HUES64 (cell line): Measurements from ENCODE around the gene PTP4A1.
"Not testable (repeated sequence)": the region's sequence is repeated elsewhere in the genome, so short reads cannot be mapped to it uniquely, and the experiment has no call there.

ENCODE experiments used
- H3K27ac ChIP-seq: 2 replicates; pipeline ENCODE4 v1.7.0; 2013; ENCODE audit warnings: low read depth, low read length, inconsistent platforms
- H3K27me3 ChIP-seq: 2 replicates; pipeline ENCODE4 v1.6.1; 2013; ENCODE audit warnings: mild to moderate bottlenecking, low read length; ENCODE audit not compliant: insufficient read depth
- H3K36me3 ChIP-seq: 2 replicates; pipeline ENCODE4 v1.6.1; 2013; ENCODE audit warnings: mild to moderate bottlenecking, low read length; ENCODE audit not compliant: insufficient read depth
- H3K4me1 ChIP-seq: 2 replicates; pipeline ENCODE4 v1.6.1; 2013; ENCODE audit warnings: mild to moderate bottlenecking, low read length, moderate library complexity; ENCODE audit not compliant: insufficient read depth
- H3K4me3 ChIP-seq: 2 replicates; pipeline ENCODE4 v1.5.1; 2013; ENCODE audit warnings: mild to moderate bottlenecking, low read length, moderate library complexity
- H3K9ac ChIP-seq: 2 replicates; pipeline ENCODE4 v1.6.1; 2013; ENCODE audit warnings: mild to moderate bottlenecking, low read depth, low read length
- H3K9me3 ChIP-seq: 2 replicates; pipeline ENCODE4 v1.6.1; 2013; ENCODE audit warnings: low read depth, low read length; ENCODE audit not compliant: insufficient read depth
- WGBS: fragments of 150-250, 120-280 bp; methylation state at CpG from one replicate; pipeline ENCODE4 v1.1.7; 2013; ENCODE audit warnings: missing lambda C conversion rate; 5-methylcytosine and 5-hydroxymethylcytosine counted together

The PTP4A1 gene

DNA sequence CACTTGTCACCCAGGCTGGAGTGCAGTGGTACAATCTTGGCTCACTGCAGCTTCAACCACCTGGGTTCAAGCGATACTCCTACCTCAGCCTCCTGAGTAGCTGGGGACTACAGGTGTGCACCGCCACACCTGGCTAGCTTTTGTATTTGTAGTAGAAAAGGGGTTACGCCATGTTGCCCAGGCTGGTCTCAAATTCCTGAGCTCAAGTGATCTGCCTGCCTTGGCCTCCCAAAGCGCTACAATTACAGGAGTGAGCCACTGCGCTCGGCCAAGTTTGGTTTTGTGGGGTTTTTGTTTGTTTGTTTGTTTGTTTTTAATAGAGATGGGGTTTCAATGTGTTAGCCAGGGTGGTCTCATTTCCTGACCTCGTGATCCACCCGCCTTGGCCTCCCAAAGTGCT, 12.3 kb downstream of the PTP4A1 start:
- no peaks in the 10 kb centered on the region for H3K27me3 ChIP-seq
- H3K4me3 ChIP-seq = no peak overlapping the region
- 96% methylated on average over 8 of the region's 8 CpGs for WGBS
- no peaks in the 10 kb centered on the region for H3K9me3 ChIP-seq
- no peak overlapping the region for H3K27ac ChIP-seq
- peaks cover 1% of the 10 kb centered on the region; the same call in 1 of the 2 replicates for H3K4me1 ChIP-seq
- no peak overlapping the region for H3K9ac ChIP-seq
- peaks cover 37% of the 10 kb centered on the region for H3K36me3 ChIP-seq

DNA sequence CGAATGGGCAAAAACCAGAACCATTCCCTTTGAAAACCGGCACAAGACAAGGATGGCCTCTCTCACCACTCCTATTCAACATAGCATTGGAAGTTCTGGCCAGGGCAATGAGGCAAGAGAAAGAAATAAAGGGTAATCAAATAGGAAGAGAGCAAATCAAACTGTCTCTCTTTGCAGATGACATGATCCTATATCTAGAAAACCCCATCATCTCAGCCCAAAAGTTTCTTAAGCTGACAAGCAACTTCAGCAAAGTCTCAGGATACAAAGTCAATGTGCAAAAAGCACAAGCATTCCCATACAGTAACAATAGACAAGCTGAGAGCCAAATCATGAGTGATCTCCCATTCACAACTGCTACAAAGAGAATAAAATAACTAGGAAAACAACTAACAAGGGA, 13.4 kb downstream of the PTP4A1 start:
- 87% methylated on average over 2 of the region's 2 CpGs for WGBS
- H3K36me3 ChIP-seq = peaks cover 26% of the 10 kb centered on the region

DNA sequence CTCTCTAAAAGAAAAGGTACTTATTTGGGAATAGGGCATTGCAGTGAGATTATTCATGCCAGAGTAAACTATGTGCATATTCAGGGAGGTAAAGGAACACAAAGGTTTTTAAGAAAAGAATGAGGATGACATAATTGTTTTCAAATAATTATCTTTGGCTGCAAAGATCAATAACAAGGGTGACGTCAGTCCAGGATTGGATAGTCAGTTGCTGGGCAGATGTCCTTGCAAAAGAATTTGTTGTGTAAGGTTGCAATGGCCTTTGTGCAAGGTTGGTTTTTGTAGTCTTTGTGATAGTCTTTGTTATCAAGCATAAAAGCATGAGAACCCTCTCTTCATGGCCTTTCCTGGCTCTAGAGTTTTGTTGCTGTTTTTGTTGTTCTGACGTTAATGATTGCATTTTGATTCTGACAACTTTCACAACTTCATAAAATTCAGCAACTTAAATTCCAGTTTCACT, 17.7 kb downstream of the PTP4A1 start:
- Histone ChIP-seq H3K4me3 (no peak overlapping the region), H3K9me3 (no peaks in the 10 kb centered on the region), H3K27me3 (no peaks in the 10 kb centered on the region), H3K4me1 (peaks cover 12% of the 10 kb centered on the region; the same call in 1 of the 2 replicates), H3K27ac (peak overlapping the region; percentile 42; the same call in 1 of the 2 replicates), H3K9ac (no peak overlapping the region), H3K36me3 (no peaks in the 10 kb centered on the region)
- WGBS = 68% methylated on average over 1 of the region's 2 CpGs

More for the DNA sequence above, 13.4 kb downstream of the PTP4A1 start:
- not testable (repeated sequence) for H3K9me3 ChIP-seq, H3K27me3 ChIP-seq, H3K9ac ChIP-seq, H3K27ac ChIP-seq, H3K4me3 ChIP-seq
- H3K4me1 ChIP-seq = peaks cover 12% of the 10 kb centered on the region; the same call in 1 of the 2 replicates

DNA sequence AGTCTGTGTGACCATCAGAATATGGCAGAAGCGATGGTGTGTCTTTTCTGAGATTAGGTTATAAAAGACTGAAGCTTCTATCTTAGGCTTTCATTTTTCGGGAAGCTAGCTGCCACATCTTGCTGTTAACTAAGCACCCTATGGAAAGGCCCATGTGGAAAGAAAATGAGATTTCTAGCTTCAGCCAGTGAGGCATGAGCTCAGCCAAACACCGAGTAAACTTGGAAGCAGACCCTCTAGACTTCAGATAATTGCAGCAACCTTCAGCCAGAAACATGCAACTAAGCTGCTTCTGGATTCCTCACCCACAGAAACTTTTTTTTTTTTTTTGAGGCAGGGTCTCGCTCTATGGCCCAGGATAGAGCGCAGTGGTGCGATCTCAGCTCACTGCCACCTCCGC, 20.6 kb downstream of the PTP4A1 start:
- WGBS = 95% methylated on average over 7 of the region's 7 CpGs
- H3K9ac ChIP-seq = no peak overlapping the region
- H3K4me3 ChIP-seq = no peak overlapping the region
- H3K9me3 ChIP-seq = no peaks in the 10 kb centered on the region
- H3K27me3 ChIP-seq = no peaks in the 10 kb centered on the region
- peaks cover 16% of the 10 kb centered on the region for H3K4me1 ChIP-seq
- no peaks in the 10 kb centered on the region for H3K36me3 ChIP-seq
- no peak overlapping the region for H3K27ac ChIP-seq

DNA sequence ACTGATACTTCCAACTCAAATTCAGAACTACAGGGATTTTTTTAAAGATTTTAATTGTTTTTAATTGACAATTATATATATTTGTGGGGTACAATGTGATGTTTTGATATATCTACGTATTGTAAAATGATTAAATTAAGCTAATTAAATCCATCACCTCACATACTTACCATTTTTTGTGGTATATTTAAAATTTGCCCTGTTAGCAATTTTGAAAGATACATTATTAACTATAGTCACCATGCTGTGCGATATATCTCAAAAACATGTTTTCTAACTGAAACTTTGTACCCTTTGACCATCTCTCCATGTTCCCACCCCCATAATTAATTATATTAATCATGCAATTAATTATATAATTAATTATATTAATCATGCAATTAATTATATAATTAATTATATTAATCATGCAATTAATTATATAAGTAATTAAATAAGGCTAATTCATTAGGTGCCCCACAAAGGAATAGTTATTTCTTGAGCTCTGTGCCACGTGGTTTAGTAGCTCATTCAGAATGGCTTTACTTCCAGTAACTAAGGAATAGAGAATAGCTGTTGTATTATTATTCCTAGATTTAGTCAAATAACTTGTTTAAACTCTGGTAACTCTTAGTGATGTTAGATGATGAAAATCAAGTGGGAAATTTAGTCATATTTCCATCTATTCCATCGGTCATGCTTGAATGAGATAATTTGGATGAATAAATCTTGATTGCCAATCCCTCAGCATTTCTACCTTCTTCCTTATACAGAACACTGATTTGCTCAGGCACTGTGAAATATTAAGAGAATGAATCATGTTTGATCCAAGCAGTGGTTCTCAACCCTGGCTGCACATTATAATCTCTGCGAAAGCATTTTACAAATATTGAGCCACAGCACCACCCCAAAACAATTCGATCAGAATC, 25.1 kb downstream of the PTP4A1 start:
- WGBS = 52% methylated on average over 4 of the region's 6 CpGs
- Histone ChIP-seq H3K36me3 (no peaks in the 10 kb centered on the region), H3K9ac (peak overlapping the region; percentile 69; the same call in 1 of the 2 replicates), H3K4me3 (peak overlapping the region; percentile 65), H3K9me3 (no peaks in the 10 kb centered on the region), H3K4me1 (peaks cover 4% of the 10 kb centered on the region), H3K27me3 (no peaks in the 10 kb centered on the region), H3K27ac (no peak overlapping the region)

DNA sequence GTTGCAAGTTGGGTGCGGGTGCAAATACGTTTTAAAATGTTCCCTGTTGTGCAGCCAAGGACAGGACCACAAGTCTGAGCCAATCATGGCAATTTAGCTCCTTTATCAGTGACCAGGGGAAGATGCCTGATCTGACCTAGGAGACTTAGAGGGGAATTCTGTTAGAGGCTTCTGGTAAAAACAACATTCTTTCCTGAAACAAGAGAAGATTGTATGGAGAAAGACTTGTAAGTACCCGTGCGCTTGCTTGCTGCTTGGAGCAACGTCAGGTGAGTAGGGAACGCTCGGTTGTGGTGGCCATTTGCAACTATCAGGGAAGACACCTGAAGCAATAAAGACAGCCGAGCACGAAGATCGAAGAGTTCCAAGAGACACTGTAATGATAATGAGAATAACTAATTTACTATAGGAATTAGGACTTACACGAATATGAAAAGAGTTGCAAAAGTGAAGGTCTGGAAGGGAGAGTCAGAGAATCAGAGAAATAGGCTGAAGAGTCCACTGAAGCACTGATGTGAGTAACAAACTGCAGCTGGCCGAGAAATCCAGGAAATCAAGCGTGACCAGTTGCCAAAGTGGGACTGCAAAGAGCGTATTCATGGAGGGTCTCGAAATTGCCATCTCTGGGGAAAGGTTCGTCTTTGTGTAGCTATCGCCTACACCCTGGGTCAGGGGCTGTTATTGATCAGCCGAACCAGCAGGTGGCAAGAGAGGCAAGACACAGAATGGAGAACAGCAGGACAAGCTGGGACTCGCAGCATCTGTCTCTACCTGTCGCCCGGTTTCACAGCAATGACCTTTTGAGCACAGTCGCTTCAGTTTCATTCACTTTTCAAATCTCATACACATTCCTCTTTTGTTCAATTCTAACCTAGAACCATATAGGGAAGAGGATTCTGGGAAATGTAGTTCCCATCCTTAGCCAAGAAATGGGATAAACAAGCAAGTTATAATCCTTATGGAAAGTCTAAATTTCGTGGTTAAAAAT, 26.1 kb downstream of the PTP4A1 start:
- WGBS = 4% methylated on average over 23 of the region's 23 CpGs
- Histone ChIP-seq H3K9me3 (no peaks in the 10 kb centered on the region), H3K4me1 (peaks cover 4% of the 10 kb centered on the region), H3K27ac (no peak overlapping the region), H3K27me3 (no peaks in the 10 kb centered on the region), H3K9ac (peak overlapping the region; percentile 69), H3K4me3 (peak overlapping the region; percentile 65), H3K36me3 (no peaks in the 10 kb centered on the region)

DNA sequence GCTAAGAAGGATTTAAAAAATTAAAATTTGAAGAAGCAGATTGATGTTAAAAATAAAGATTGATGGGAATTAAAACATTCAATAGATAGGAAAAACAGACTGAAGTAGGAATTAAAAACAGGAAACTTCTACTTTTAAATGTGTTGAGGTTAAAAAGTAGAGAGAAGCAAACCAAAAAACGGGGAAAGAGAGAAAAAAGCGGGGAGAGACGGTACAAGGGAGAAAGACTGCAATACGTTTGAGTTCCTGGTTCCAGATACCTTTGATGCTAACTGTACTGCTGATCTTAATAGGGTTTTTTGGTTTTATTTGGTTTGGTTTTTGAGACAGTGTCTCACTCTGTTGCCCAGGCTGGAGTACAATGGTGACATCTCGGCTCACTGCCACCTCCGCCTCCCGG, 27.0 kb downstream of the PTP4A1 start:
- no peak overlapping the region for H3K27ac ChIP-seq
- no peak overlapping the region for H3K9ac ChIP-seq
- no peaks in the 10 kb centered on the region for H3K27me3 ChIP-seq
- no peaks in the 10 kb centered on the region for H3K36me3 ChIP-seq
- no peaks in the 10 kb centered on the region for H3K9me3 ChIP-seq
- WGBS = 91% methylated on average over 7 of the region's 7 CpGs
- peaks cover 4% of the 10 kb centered on the region for H3K4me1 ChIP-seq
- H3K4me3 ChIP-seq = 0 out of 2 replicates have a peak overlapping the region, but pooled peaks have one; percentile 65

DNA sequence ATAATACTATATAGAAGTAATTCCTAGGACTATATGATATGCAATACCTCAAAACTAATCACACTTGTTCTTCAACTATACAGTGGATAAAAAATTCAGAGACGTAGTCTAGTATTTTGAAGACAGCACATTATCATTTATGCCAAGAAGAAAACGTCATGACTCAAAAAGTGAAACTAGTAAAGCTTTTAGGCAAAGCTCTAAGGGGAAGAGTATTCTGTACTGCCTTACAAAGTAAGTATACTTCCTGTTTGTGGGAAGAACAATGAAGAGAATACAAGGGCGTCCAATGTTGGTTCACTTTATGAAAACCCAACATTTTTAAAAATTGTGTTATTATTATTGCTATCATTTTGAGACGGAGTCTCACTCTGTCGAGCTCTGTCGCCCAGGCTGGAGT, 27.9 kb downstream of the PTP4A1 start:
- Histone ChIP-seq H3K4me3 (no peak overlapping the region), H3K36me3 (no peaks in the 10 kb centered on the region), H3K9me3 (no peaks in the 10 kb centered on the region), H3K27ac (no peak overlapping the region), H3K4me1 (peaks cover 4% of the 10 kb centered on the region), H3K9ac (no peak overlapping the region), H3K27me3 (no peaks in the 10 kb centered on the region)
- 96% methylated on average over 6 of the region's 6 CpGs for WGBS

DNA sequence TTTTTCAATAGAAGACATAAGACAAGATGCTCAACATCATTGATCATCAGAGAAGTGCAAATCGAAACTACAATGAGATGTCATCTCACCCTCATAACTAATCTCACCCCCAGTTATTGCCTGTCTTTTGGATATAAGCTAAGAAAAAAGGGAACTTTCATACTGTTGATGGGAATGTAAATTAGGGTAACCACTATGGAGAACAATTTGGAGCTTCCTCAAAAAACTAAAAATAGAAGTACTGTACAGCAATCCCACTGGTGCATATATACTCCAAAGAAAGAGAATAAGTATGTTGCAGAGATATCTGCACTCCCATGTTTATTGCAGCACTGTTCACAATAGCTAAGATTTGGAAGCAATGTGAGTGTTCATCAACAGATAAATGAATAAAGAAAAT, 37.0 kb downstream of the PTP4A1 start:
- H3K9me3 ChIP-seq = no peaks in the 10 kb centered on the region
- no peak overlapping the region for H3K27ac ChIP-seq
- no peaks in the 10 kb centered on the region for H3K36me3 ChIP-seq
- H3K4me3 ChIP-seq = no peak overlapping the region
- 100% methylated on average over 1 of the region's 1 CpG for WGBS
- no peak overlapping the region for H3K9ac ChIP-seq
- no peaks in the 10 kb centered on the region for H3K27me3 ChIP-seq
- H3K4me1 ChIP-seq = no peaks in the 10 kb centered on the region

DNA sequence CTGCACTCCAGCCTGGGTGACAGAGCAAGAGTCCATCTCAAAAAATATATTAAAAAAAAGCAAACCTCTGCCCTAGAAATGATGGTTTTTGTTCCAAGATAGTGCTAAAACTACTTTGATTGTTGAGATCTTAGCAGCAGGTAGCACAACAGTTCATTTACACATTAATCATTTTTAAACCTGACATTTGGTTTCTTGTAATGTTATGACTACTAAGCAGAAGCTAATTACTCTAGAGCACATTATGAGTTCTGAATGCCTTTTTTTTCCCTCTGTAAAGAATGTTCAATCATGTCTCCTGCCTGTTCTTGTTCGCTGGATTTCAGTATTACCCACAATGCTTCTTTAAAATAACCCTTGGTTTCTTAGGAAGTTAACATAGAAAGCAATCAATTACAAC, 38.7 kb downstream of the PTP4A1 start:
- WGBS = 100% methylated on average over 1 of the region's 1 CpG
- H3K4me3 ChIP-seq = no peak overlapping the region

DNA sequence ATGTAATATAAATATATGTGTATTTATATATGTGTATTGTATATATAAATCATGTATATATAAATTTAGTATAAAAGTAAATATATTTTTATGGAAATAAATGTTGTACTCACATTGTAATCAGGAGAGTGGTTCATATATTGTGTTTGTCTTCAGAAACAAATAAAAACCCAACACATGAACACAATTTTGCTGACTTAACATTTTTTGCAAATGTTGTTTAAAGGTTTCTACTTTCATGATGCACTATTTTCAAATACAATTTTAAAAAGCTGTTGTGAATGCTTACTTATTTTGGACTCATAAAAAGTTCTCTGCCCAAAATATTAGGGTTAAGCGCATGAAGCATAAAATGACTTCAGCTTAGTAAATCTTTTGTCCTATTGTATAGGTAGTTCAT, 39.3 kb downstream of the PTP4A1 start:
- Histone ChIP-seq H3K4me1 (no peaks in the 10 kb centered on the region), H3K27ac (no peak overlapping the region), H3K9ac (no peak overlapping the region), H3K27me3 (no peaks in the 10 kb centered on the region), H3K4me3 (no peak overlapping the region), H3K36me3 (no peaks in the 10 kb centered on the region), H3K9me3 (no peaks in the 10 kb centered on the region)
- whole genome bisulfite sequencing = 80% methylated on average over 1 of the region's 1 CpG

More for the DNA sequence above, 38.7 kb downstream of the PTP4A1 start:
- H3K27ac ChIP-seq = no peak overlapping the region
- H3K9me3 ChIP-seq = no peaks in the 10 kb centered on the region
- H3K9ac ChIP-seq = no peak overlapping the region
- H3K27me3 ChIP-seq = no peaks in the 10 kb centered on the region
- no peaks in the 10 kb centered on the region for H3K4me1 ChIP-seq
- H3K36me3 ChIP-seq = no peaks in the 10 kb centered on the region
